CD4-positive, alpha-beta memory T cell (primary cell): ENCODE data around the gene ATXN7L1. TPM values are rescaled to one million over a fixed set of nuclear protein-coding genes. Genes with fewer than 3 reads are reported as not detected.

ENCODE experiments used
- CTCF ChIA-PET: fragments of 350-600 bp; sonication (Branson Sonifier 250); formaldehyde crosslinking; loops from one replicate; lab custom pipeline; 2021; ENCODE audit warnings: inconsistent platforms; ENCODE audit not compliant: partially characterized antibody; lab: Charles Lee
- POLR2A ChIA-PET: fragments of 350-600 bp; sonication (Branson Sonifier 250); formaldehyde crosslinking; loops from one replicate; lab custom pipeline; 2021; ENCODE audit not compliant: partially characterized antibody; lab: Charles Lee
- DNase-seq, 5 donors: peaks; one replicate each; pipeline versions ENCODE4 v3.0.0 to v3.0.0-alpha.2; 2020 to 2022; ENCODE audit warnings: mixed read lengths in 1 of 5
- H3K27ac ChIP-seq: one replicate; pipeline ENCODE4 v1.7.0; 2013; ENCODE audit warnings: low read depth, low read length
- H3K27me3 ChIP-seq: 2 replicates; pipeline ENCODE4 v1.7.0; 2013; ENCODE audit warnings: mild to moderate bottlenecking, low read length, moderate library complexity; ENCODE audit not compliant: insufficient read depth
- H3K36me3 ChIP-seq: 2 replicates; pipeline ENCODE4 v1.7.0; 2013; ENCODE audit warnings: mild to moderate bottlenecking, low read length, moderate library complexity; ENCODE audit not compliant: insufficient read depth
- H3K4me1 ChIP-seq: 2 replicates; pipeline ENCODE4 v1.7.0; 2013; ENCODE audit warnings: mild to moderate bottlenecking, low read length, moderate library complexity; ENCODE audit not compliant: insufficient read depth
- H3K4me3 ChIP-seq, 2 donors: one replicate each; pipeline ENCODE4 v1.7.0; 2013; ENCODE audit warnings: low read length in 2 of 2, mild to moderate bottlenecking in 1 of 2
- H3K9me3 ChIP-seq, 2 donors: one replicate each; pipeline ENCODE4 v1.7.0; 2013; ENCODE audit warnings: low read length in 2 of 2, control low read depth in 1 of 2; ENCODE audit not compliant: control insufficient read depth in 1 of 2
- H3K27ac Mint-ChIP-seq, 7 donors: one replicate each; pipeline ENCODE4 v1.8.0; 2020 to 2021; ENCODE audit warnings: mixed read lengths in 7 of 7, mild to moderate bottlenecking in 6 of 7, inconsistent platforms in 3 of 7, moderate library complexity in 3 of 7
- H3K27me3 Mint-ChIP-seq, 2 donors: one replicate each; pipeline ENCODE4 v1.8.0; 2020 to 2021; ENCODE audit warnings: mixed read lengths in 2 of 2
- H3K36me3 Mint-ChIP-seq, 2 donors: one replicate each; pipeline ENCODE4 v1.8.0; 2020 to 2021; ENCODE audit warnings: mixed read lengths in 2 of 2, inconsistent platforms in 1 of 2, mild to moderate bottlenecking in 1 of 2
- H3K4me1 Mint-ChIP-seq, 4 donors: one replicate each; pipeline ENCODE4 v1.8.0; 2020 to 2021; ENCODE audit warnings: mixed read lengths in 4 of 4, mild to moderate bottlenecking in 1 of 4
- H3K4me3 Mint-ChIP-seq, 8 donors: one replicate each; pipeline ENCODE4 v1.8.0; 2020 to 2021; ENCODE audit warnings: mixed read lengths in 8 of 8, mild to moderate bottlenecking in 7 of 8, moderate library complexity in 6 of 8, inconsistent platforms in 3 of 8
- H3K9me3 Mint-ChIP-seq, 8 donors: one replicate each; pipeline ENCODE4 v1.8.0; 2020 to 2021; ENCODE audit warnings: mixed read lengths in 8 of 8, mild to moderate bottlenecking in 5 of 8, inconsistent platforms in 3 of 8, moderate library complexity in 1 of 8
- intact Hi-C: fragments of 100-400 bp; cut with micrococcal nuclease; formaldehyde crosslinking; loops from one replicate; pipeline ENCODE4 v1.15.1; 2023
- polyA plus RNA-seq, 2 donors: library from polyadenylated mRNA; unstranded; fragments of 300-500 nt; fragmentation: Illumina TruSeq; gene quantifications; one replicate each; pipeline ENCODE4 v1.2.3, GENCODE V29; 2021
- total RNA-seq, 2 experiments: library from RNA; stranded (reverse); gene quantifications; one replicate each; pipeline ENCODE4 v1.2.3, GENCODE V29; 2021

Gene ATXN7L1
- total and polyA plus RNA-seq, 4 experiments from 2014 or later: 8.7 to 62.2 (median 42.6) TPM

GRCh38 chr7:105640956-105641810 lies 235.2 kb downstream of the ATXN7L1 start:
- Mint-ChIP-seq H3K27ac (peak overlapping the region in 1 of 7 donors; percentile 29), H3K4me3 (no peak overlapping the region), H3K27me3 (no peaks in the 10 kb centered on the region), H3K36me3 (peaks cover 46 to 73% of the 10 kb centered on the region in 2 donors), H3K4me1 (no peaks in the 10 kb centered on the region), H3K9me3 (no peaks in the 10 kb centered on the region)
- POLR2A ChIA-PET: no interaction called here
- intact Hi-C loops: no loop called here
- no peak overlapping the region for H3K27ac ChIP-seq
- H3K4me3 ChIP-seq: no peak overlapping the region
- no peaks in the 10 kb centered on the region for H3K4me1 ChIP-seq
- no peaks in the 10 kb centered on the region for H3K9me3 ChIP-seq
- peaks cover 63% of the 10 kb centered on the region for H3K36me3 ChIP-seq
- H3K27me3 ChIP-seq: no peaks in the 10 kb centered on the region
- no peak for DNase-seq
- CTCF ChIA-PET: interaction anchor here (0.6 to 2.4 kb wide), 3 partner anchors 11 to 71 kb away, joined by 3 to 12 read pairs (median 4); no protein-coding TSS in a partner anchor

- peaks cover 47 to 81% of the 10 kb centered on the region in 2 donors for H3K36me3 Mint-ChIP-seq
- Histone ChIP-seq H3K27me3 (no peaks in the 10 kb centered on the region), H3K4me3 (no peak overlapping the region), H3K4me1 (no peaks in the 10 kb centered on the region), H3K36me3 (peaks cover 63% of the 10 kb centered on the region), H3K9me3 (no peaks in the 10 kb centered on the region), H3K27ac (no peak overlapping the region)
- no peaks in the 10 kb centered on the region for H3K27me3 Mint-ChIP-seq
- intact Hi-C loops: no loop called here
- CTCF ChIA-PET: interaction anchor here (1.0 to 2.4 kb wide), 2 partner anchors 13 to 17 kb away, joined by 3 to 12 read pairs; no protein-coding TSS in a partner anchor
- POLR2A ChIA-PET: no interaction called here
- no peaks in the 10 kb centered on the region for H3K4me1 Mint-ChIP-seq
- DNase-seq: no peak
- H3K27ac Mint-ChIP-seq: no peak overlapping the region
- no peak overlapping the region for H3K4me3 Mint-ChIP-seq
- H3K9me3 Mint-ChIP-seq: no peaks in the 10 kb centered on the region
Observed at GRCh38 chr7:105639667-105640493, 236.5 kb downstream of the ATXN7L1 start.

- intact Hi-C loops: no loop called here
- Histone ChIP-seq H3K4me3 (no peak overlapping the region), H3K27ac (no peak overlapping the region), H3K27me3 (no peaks in the 10 kb centered on the region), H3K9me3 (no peaks in the 10 kb centered on the region), H3K4me1 (no peaks in the 10 kb centered on the region), H3K36me3 (peaks cover 65% of the 10 kb centered on the region)
- Mint-ChIP-seq H3K36me3 (peaks cover 50 to 82% of the 10 kb centered on the region in 2 donors), H3K27me3 (no peaks in the 10 kb centered on the region), H3K9me3 (no peaks in the 10 kb centered on the region), H3K4me1 (no peaks in the 10 kb centered on the region), H3K27ac (no peak overlapping the region), H3K4me3 (no peak overlapping the region)
- no peak for DNase-seq
- ChIA-PET CTCF (interaction anchor here (1.0 to 2.4 kb wide), 2 partner anchors 14 to 18 kb away, joined by 3 to 12 read pairs; no protein-coding TSS in a partner anchor), POLR2A (no interaction called here)
Observed at GRCh38 chr7:105638902-105639495, 237.4 kb downstream of the ATXN7L1 start.

GRCh38 chr7:105638334-105638733 lies 238.1 kb downstream of the ATXN7L1 start:
- Histone ChIP-seq H3K36me3 (peaks cover 64% of the 10 kb centered on the region), H3K9me3 (no peaks in the 10 kb centered on the region), H3K4me1 (no peaks in the 10 kb centered on the region), H3K4me3 (no peak overlapping the region), H3K27ac (no peak overlapping the region), H3K27me3 (no peaks in the 10 kb centered on the region)
- ChIA-PET CTCF (interaction anchor here (2.7 kb wide), 1 partner anchor 19 kb away, joined by 9 read pairs; no protein-coding TSS in a partner anchor), POLR2A (no interaction called here)
- Mint-ChIP-seq H3K27ac (no peak overlapping the region), H3K36me3 (peaks cover 56 to 85% of the 10 kb centered on the region in 2 donors), H3K27me3 (no peaks in the 10 kb centered on the region), H3K4me1 (no peaks in the 10 kb centered on the region), H3K4me3 (no peak overlapping the region), H3K9me3 (no peaks in the 10 kb centered on the region)
- no peak for DNase-seq
- intact Hi-C loops: no loop called here

- POLR2A ChIA-PET: no interaction called here
- no peaks in the 10 kb centered on the region for H3K27me3 ChIP-seq
- H3K9me3 ChIP-seq: no peaks in the 10 kb centered on the region
- no peak overlapping the region for H3K27ac ChIP-seq
- peaks cover 60% of the 10 kb centered on the region for H3K36me3 ChIP-seq
- H3K4me1 ChIP-seq: no peaks in the 10 kb centered on the region
- CTCF ChIA-PET: interaction anchor here (2.7 kb wide), 1 partner anchor 19 kb away, joined by 9 read pairs; no protein-coding TSS in a partner anchor
- Mint-ChIP-seq H3K27ac (no peak overlapping the region), H3K36me3 (peaks cover 53 to 85% of the 10 kb centered on the region in 2 donors), H3K4me1 (no peaks in the 10 kb centered on the region), H3K4me3 (no peak overlapping the region), H3K9me3 (no peaks in the 10 kb centered on the region), H3K27me3 (no peaks in the 10 kb centered on the region)
- intact Hi-C loops: no loop called here
- H3K4me3 ChIP-seq: no peak overlapping the region
- DNase-seq: no peak
Observed at GRCh38 chr7:105637755-105638154, 238.6 kb downstream of the ATXN7L1 start.

- no peaks in the 10 kb centered on the region for H3K4me1 ChIP-seq
- DNase-seq: no peak
- ChIA-PET CTCF (interaction anchor here (2.7 kb wide), 1 partner anchor 20 kb away, joined by 9 read pairs; no protein-coding TSS in a partner anchor), POLR2A (no interaction called here)
- no peak overlapping the region for H3K4me3 ChIP-seq
- H3K36me3 ChIP-seq: peaks cover 55% of the 10 kb centered on the region
- Mint-ChIP-seq H3K4me3 (no peak overlapping the region), H3K36me3 (peaks cover 53 to 80% of the 10 kb centered on the region in 2 donors), H3K27me3 (no peaks in the 10 kb centered on the region), H3K27ac (no peak overlapping the region), H3K9me3 (no peaks in the 10 kb centered on the region), H3K4me1 (peaks cover 0 to 2% (median 0%) of the 10 kb centered on the region in 4 donors)
- no peak overlapping the region for H3K27ac ChIP-seq
- intact Hi-C loops: no loop called here
- H3K9me3 ChIP-seq: no peaks in the 10 kb centered on the region
- no peaks in the 10 kb centered on the region for H3K27me3 ChIP-seq
Observed at GRCh38 chr7:105636982-105637381, 239.4 kb downstream of the ATXN7L1 start.
